NCI-H1048 (cell line): ENCODE data around the gene AVP.
"Not testable (repeated sequence)": the region's sequence is repeated elsewhere in the genome, so short reads cannot be mapped to it uniquely, and the experiment has no call there.

Source experiments
- DNase-seq: peaks from one replicate; lab custom pipeline; 2025; lab: John Stamatoyannopoulos, UW

The AVP gene

DNA sequence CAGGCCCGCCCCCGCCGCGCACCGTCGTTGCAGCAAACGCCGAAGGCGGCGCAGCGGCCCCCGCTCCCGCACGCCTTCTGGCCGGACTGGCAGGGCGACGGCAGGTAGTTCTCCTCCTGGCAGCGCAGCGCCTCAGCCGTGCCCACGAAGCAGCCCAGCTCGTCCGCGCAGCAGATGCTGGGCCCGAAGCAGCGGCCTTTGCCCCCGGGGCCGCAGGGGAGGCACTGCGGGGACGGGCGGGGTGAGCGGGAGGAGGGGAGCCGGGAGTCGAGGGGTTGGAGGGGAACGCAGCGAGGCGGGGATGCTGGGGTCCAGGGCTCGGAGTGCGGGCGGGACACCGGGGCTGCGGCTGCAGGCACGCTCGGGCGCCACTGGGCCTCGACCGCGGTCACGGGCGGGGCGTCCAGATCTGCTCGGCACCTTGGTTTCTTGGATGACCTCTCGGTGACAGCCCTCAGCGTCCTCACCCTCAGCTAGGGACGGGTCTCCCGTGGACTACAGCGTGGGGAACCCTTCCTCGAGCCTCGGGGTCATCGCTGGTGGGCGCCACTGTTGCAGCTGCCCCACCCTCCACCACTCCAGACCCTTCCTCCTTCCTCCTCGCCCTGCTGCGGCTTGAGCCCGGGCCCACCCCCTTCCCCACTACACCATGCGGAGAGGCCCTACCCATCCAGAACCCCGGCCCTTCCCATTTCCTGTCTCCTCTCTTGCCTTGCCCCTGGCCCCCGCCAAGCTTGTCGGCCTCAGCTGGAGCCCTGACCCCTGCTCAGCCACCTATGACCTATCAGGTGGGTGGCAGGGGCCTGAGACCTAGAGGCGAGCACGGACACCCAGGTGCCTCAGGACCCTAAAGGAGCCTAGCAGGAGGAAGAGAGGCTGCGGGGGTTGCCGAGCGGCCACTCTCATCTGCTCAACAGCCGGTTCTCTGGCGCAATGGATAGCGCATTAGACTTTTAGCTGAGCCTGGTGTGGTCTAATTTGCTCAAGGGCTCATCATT, 1.3 kb downstream of the AVP start:
- DNase-seq: no peak

DNA sequence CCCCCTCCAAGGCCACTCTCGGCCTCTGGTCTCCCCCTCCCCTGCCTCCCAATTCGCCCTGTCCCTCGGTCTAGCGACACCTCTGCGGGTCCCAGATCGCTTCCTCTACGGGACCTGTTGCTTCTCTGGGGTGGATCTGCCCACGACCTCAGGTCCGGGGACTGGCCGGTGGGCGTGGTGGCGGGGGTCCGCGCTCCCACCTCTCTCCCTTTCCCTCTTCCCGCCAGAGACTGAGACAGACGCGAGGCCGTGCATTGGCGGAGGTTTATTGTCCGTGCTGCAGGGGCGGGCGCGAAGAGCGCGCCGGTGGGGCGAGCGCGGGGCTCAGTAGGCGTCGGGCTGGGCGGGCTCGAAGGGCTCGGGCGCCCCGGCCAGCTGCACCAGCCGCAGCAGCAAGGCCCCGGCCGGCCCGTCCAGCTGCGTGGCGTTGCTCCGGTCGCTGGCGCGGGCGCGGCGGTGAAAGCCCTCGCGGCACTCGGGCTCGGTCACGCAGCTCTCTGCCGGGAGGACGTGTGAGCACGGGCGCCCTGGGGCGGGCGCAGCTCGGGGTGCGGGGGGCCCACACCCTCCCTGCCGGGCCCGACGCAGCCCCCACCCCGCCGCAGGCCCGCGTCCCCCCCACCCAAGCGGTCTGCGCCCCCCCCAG, 2.1 kb downstream of the AVP start:
- no peak for DNase-seq

DNA sequence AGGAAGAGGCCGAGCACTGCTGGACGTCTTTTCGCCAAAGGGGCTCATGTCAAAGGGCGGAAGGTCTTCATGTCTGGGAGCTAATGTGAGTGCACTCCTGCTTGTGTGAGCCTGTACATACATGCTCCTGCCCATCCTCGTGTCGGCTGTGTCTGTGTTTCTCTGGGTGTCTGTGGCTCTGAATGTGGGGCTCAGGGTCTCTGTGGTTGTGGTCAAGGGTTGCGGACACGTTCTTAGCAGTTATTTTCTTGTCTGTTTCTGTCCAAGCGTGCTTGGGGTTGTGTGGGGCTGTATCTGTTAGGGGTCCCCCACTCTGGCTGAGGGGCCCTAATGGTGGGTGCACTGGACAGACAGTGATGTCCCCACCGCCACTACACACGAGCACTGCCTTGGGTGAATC, 2.9 kb downstream of the AVP start:
- DNase-seq: no peak

DNA sequence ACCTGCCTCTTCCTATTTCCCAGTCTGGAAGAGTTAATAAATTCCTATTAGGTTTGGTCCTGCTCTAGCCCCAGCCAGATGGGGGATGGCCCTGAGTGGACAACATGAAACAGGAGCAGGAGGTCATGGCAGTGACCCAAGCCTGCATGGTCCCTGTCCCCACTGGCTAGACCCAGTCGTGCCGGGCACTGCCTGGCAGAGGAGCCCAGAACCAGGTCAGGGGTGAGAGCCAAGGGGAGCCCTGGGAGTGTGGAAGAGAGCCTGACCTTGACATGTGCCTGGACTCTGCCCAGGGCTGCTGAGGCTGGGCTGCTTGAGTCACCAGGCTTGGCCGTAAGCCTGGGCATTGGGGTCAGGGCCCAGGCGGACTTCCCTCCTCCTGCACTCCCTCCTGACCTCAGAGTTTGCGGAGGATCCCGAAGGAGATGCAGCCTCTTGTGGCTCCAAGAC, 3.6 kb downstream of the AVP start:
- DNase-seq: no peak

DNA sequence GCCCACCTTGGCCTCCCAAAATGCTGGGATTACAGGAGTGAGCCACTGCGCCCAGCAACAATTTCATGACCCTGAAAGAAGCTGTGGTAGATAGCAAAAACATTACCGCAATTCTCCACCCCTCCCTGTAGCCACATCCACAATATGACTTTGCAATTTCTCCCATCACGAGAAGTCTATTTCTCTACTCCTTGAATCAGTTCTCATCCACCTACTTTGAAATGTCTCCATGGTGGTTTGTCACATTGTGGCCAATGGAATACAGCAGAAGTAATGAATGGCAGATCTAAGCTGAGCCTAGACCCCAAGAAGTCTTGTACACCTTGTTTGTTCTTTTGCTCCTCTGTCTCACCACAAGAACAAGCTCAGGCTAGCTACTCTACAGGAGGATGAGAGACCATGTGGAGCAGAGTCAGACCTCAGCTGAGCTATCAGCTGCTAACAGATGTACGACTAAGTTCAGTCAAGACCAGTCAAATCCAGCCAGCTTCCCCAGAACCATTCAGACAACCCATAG, 6.8 kb downstream of the AVP start:
- no peak for DNase-seq

DNA sequence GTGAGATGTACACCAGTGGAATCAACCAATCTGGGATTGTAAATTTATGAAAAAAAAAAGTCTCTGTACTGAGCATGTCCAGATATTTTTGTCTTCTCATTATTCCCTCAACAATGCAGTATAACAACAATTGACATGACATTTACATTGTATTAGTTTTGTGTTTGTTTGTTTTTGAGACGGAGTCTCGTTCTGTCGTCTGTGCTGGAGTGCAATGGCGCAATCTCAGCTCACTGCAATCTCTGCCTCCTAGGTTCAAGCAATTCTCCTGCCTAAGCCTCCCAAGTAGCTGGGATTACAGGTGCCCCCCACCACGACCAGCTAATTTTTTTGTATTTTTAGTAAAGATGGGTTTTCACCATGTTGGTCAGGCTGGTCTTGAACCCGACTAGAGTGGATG, 9.2 kb downstream of the AVP start:
- DNase-seq: not testable (repeated sequence)

DNA sequence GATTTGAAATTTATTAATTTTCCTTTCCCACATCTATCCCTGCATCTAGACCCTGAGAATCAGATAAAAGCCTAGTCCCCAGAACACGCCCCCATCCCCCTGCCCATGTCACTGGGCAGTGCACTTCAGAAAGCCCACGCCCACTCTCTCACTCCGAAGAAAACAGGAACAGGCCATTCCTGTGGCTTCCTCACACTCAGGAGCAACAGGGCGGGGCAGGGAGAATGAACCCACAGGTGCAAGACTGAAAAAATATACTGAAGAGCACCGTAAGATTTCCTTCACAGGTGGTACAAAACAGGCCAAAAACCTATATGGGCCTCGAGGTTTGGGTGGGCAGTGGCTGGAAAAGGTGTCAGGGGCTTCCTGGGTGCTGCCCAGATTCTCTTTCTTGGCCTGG, 9.7 kb downstream of the AVP start:
- DNase-seq: no peak

DNA sequence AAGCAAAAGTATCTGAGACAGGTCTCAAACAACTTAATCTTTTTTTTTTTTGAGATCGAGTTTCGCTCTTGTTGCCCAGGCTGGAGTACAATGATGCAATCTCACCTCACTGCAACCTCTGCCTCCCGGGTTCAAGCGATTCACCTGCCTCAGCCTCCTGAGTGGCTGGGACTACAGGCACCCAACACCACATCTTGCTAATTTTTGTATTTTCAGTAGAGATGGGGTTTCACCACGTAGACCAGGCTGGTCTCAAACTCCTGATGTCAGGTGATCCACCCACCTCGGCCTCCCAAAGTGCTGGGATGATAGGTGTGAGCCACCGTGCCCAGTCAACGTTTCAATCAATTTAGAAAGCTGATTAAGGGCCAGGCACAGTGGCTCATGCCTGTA, 11.3 kb downstream of the AVP start:
- DNase-seq: not testable (repeated sequence)

DNA sequence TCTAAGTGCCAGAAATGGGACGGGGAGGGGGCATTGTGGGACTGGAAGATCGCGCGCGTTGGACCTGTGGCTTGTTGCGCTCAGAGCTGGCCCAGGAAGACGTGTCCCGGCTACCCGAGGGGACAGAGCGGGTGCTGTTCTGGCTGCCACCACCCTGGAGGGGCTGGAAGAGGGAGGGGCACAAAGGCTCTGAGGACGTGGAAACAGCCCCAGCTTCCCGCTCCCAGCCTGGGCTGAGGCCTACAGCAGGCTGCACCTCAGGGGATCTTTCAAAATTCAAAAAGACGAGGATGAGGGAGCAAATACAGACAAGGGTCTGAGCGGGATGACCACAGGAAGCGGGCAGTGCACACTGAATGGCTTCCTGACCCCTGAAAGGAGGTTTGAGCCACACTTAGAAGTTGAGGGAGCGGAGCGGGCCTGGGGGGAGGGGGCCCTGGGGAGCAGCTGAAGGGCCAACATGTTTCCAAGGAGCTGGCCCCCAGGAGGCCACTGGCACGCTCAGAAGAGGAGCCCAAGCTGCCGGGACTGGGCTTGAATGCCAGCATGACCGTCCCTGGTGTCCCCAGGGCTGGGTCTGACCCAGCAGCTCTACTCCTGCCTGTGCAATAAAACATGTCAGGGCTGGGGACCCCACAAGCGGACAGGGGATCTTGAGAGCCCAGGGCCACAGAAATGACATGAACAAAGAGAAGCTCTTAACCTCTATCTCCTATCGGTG, 11.8 kb downstream of the AVP start:
- DNase-seq: no peak

DNA sequence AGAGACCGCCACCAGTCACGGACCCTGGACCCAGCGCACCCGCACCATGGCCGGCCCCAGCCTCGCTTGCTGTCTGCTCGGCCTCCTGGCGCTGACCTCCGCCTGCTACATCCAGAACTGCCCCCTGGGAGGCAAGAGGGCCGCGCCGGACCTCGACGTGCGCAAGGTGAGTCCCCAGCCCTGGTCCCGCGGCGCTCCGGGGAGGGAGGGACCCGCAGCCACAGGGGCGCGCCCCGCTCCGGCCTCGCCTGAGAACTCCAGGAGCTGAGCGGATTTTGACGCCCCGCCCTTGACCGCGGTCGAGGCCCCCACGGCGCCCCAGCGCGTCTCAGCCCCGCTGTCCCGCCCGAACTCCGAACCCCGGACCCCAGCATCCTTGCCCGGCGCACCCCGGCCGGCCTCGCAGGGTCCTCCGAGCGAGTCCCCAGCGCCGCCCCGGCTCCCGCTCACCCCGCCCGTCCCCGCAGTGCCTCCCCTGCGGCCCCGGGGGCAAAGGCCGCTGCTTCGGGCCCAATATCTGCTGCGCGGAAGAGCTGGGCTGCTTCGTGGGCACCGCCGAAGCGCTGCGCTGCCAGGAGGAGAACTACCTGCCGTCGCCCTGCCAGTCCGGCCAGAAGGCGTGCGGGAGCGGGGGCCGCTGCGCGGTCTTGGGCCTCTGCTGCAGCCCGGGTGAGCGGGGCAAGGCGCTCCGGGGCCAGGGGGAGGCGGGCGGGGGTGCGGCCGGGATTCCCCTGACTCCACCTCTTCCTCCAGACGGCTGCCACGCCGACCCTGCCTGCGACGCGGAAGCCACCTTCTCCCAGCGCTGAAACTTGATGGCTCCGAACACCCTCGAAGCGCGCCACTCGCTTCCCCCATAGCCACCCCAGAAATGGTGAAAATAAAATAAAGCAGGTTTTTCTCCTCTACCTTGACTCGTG, 12.7 kb downstream of the AVP start, which contains the start of gene OXT:
OXT (plus strand) TSS at position 11 of the 920 bp plus-strand sequence; CDS start at position 47, 36 bp downstream.
- no peak for DNase-seq

DNA sequence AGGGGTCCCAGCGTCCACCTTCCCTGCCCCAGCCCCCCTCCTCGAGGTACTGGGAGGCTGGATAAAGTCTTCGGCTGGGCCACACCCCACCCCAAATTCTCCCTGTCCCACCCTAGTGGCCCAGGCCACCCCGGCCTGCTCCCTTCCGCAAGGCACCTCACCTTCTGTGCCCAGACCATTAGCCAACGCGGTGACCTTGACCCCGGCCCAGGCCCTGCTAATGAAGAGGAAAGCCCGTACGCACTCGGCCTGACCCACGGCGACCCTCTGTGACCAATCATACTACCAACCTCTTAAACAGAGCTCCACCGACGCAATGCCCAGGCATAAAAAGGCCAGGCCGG, 13.3 kb downstream of the AVP start:
- no peak for DNase-seq

DNA sequence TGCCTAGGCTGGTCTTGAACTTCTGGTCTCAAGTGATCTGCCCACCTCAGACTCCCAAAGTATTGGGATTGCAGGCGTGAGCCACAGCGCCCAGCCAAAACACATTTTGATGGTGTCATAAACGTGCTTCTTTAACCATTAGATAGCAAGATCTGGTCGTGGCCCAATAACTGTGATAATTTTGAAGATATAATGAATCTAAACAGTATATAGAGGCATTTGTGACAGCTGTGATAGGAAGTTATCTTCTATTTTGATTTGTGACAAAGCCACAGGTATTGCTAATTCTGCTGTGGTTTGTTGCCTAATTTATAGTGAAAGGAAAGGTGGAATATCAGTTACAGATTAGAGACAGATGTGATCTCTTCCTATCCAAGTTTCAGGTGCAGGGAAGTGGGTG, 13.8 kb downstream of the AVP start:
- DNase-seq: no peak

DNA sequence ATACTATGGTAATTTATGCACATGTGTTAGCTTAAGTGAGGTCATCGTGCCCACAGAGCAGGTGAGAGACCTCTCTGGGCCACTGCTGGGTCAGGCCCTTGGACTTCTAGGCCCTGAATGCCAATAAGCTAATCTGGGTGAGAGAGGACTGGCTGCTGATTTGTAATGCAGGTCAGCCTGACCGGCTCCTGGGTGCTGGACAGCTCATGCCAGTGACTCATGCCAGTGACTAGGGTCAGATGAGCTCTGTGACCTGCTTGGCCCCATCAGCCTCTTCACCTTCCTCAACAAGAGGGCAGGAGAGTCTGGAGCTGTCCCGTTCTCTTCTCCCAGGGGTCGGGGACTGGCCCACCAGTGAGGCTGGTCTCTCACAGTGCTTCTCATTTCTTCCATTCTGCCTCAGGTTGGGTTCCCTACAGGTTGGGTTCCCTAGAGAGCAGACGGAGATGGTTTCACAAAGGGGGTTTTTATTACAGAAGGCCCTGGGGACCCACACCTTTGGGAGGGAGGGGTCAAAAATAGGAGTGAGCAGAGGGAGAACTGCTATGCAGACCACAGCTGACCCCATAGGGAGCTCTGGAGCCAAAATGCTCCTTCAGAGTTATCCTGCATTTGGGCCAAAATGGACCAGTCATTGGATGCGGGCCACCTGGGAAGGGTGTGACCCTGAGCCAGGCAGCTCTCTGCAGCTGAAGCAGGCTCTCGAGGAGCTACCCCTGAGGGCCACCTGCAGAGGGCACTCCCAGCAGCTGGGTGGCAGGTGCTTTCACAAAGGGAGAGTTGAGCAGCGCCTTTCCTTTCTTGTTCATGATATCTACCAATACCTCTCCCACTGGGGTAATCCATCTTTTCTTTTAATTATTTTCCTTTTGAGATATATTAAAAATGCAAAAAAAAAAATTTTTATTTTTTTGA, 15.3 kb downstream of the AVP start:
- no peak for DNase-seq

DNA sequence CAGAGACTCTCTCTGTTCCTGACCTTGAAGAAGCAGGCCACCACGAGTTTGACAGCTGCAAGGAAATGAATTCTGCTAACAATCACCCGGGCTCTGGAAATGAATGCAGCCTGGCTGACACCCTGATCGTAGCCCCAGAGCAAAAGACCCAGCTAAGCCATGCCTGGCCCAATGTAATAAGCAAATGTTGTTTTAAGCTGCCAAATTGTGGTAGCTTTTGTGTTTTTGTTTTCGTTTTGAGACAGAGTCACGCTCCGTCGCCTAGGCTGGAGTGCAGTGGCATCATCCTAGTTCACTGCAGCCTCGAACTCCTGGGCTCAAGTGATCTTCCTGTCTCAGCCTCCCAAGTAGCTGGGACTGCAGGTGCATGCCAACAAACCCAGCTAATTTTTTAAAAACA, 16.4 kb downstream of the AVP start:
- DNase-seq: no peak

DNA sequence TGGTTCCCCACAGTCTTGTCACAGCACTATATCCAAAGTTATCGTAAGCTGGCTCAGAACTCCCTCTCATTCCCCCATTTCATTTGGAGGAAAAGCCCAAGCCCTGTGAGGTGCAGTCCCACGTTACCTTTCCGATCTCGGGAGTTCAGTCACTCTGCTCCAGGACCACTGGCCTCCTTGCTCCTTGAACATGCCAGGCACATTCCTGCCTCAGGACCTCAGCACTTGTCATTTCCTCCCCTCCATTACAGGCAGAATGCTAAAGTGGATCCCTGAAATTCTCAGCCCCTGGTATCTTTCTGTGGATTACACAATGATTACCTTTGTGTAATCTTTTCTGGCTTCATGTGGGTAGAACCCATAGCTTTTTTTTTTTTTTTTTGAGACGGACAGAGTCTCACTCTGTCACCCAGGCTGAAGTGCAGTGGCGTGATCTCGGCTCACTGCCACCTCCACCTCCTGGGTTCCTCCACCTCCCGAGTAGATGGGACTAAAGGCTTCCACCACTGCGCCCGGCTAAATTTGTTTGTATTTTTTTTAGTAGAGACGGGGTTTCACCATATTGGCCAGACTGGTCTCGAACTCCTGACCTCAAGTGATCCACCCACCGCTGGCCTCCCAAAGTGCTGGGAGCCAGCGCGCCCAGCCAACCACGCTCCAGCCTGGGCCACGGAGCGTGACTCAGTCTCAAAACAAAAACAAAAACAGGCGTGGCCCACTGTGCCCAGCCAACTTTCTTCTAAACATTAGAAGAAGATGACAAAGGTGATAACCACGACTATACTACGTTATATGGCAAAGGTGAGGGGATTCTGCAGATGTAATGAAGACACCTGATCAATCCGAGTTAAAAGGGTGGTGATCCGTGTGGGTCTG, 17.1 kb downstream of the AVP start:
- DNase-seq: no peak

DNA sequence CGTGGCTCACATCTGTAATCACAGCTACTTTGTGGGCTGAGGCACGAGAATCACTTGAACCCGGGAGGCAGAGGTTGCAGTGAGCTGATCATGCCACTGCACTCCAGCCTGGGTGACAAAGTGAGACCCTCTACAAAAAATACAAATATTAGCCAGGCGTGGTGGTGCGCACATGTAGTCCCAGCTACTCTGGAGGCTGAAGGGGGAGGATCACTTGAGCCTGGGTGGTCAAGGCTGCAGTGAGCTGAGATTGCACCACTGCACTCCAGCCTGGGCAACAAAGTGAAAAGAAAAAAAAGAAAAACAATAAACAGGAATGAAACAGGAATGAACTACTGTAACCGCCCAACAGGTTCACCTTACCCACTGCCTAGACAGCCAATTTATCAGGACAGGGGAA, 20.4 kb downstream of the AVP start:
- not testable (repeated sequence) for DNase-seq

DNA sequence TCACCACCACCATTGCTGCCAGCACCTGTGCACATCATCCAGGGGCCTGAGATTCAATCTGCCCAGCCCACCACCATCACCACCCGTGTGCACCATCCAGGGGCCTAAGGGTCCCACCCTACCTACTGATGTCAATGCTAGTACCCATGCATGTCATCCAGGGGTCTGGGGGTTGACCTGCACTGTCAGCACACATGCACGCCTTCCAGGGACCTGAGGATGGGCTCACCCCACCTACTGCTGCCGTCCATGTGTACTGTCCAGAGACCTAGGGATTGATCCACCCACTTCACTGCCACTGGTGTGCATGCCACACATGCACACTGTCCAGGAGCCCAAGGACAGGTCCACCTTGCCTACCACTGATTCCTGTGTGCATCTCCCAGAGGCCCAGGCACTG, 25.0 kb downstream of the AVP start:
- DNase-seq: no peak

DNA sequence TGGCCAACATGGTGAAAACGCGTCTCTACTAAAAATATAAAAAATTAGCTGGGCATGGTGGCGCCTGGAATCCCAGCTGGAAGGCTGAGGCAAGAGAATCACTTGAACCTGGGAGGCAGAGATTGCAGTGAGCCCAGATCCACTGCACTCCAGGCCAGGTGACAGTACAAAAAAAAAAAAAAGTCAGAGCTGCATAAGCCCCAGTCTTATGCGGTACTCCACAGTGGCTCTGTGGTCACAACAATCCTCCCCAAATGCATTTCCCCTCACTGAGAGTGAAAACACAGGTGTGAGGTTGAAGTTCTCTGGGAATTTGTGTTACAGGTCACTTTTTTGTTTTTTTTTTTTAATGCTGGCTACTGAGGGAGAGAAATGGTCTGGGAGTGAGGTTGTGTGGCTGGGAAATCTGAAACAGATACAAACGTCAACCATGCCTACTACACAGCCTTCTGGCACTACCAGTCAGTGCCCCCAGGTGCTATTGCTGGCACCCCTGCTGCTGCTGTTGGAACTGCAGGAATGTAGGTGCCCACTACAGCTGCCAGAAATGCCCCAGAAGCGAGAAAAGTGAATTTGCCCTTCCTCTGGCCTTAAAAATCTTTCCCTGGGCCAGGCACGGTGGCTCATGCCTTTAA, 33.0 kb downstream of the AVP start:
- no peak for DNase-seq
